ENCODE results near the gene ENPEP.

DNA sequence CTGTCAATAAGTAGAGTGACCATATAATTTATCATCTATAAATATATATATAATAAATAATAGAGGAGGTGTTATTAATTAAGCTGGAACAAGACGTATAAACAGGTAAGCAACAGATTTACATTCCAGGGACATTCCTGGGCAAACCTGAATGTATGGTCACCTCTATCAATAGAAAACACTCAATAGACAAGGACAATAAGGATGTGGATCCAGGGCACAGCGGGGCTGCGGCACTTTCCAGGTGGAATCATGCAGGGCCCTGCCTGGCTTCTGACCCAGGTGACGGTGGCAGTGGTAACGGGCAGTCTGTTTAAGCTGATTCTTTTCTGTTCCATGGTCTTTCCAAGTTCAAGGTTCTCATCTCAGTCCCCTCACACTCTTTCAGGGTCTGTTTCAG lies 22.5 kb downstream of the ENPEP start:
- no peak for TF ChIP-seq POLR2AphosphoS5 (IDR thresholded peaks at IDR 0.05; ENCODE audit: borderline replicate concordance, low read depth, low read length)
- no peak for TF ChIP-seq EZH2 (IDR thresholded peaks at IDR 0.05)
- no peak for TF ChIP-seq FOXP2 (optimal IDR thresholded peaks at IDR 0.05; ENCODE audit: control extremely low read depth, extremely low read length, insufficient read depth)

Data from SK-N-MC (cell line).